Activated B cell treated with CpG ODN at 0.5 μM for 24 hours (primary cell): ENCODE measurements around the gene SIX5. TPM values are rescaled to one million over a fixed set of nuclear protein-coding genes. Genes with fewer than 3 reads are reported as not detected.
A peak's percentile ranks its signal among the peaks of the same experiment; 100 is the strongest.
"Not testable (repeated sequence)": the region's sequence is repeated elsewhere in the genome, so short reads cannot be mapped to it uniquely, and the experiment has no call there.

ENCODE experiments used
- ATAC-seq: fragments of 200-7000 bp; cut with Tn5 transposase; one replicate; pipeline ENCODE4 v1.10.0; 2021; ENCODE audit warnings: low read depth, mild to moderate bottlenecking, moderate library complexity
- CTCF ChIA-PET: fragments of 350-600 bp; sonication (Branson Sonifier 250); formaldehyde crosslinking; loops from one replicate; lab custom pipeline; 2021; ENCODE audit warnings: antibody characterized with exemption; lab: Charles Lee
- POLR2A ChIA-PET: fragments of 350-600 bp; sonication (Branson Sonifier 250); formaldehyde crosslinking; loops from one replicate; lab custom pipeline; 2021; ENCODE audit warnings: antibody characterized with exemption; lab: Charles Lee
- DNase-seq: peaks from one replicate; pipeline ENCODE4 v3.0.0; 2022
- H3K27ac Mint-ChIP-seq: one replicate; pipeline ENCODE4 v1.8.0; 2020; ENCODE audit warnings: mixed read lengths
- H3K27me3 Mint-ChIP-seq: one replicate; pipeline ENCODE4 v1.8.0; 2021; ENCODE audit warnings: mixed read lengths
- H3K36me3 Mint-ChIP-seq: one replicate; pipeline ENCODE4 v1.8.0; 2021; ENCODE audit warnings: low read depth, mixed read lengths
- H3K4me1 Mint-ChIP-seq: one replicate; pipeline ENCODE4 v1.8.0; 2021; ENCODE audit warnings: mixed read lengths
- H3K4me3 Mint-ChIP-seq: one replicate; pipeline ENCODE4 v1.8.0; 2020; ENCODE audit warnings: mild to moderate bottlenecking, mixed read lengths
- H3K9me3 Mint-ChIP-seq: one replicate; pipeline ENCODE4 v1.8.0; 2020; ENCODE audit warnings: mixed read lengths
- CTCF ChIP-seq: fragments of 200-600 bp; IDR thresholded peaks from one replicate; pipeline ENCODE4 v1.8.0; 2022; ENCODE audit warnings: antibody characterized with exemption, mild to moderate bottlenecking
- intact Hi-C: fragments of 100-400 bp; cut with micrococcal nuclease; formaldehyde crosslinking; loops from one replicate; pipeline ENCODE4 v1.15.1; 2024
- total RNA-seq: library from RNA; stranded (reverse); gene quantifications from 2 replicates; pipeline ENCODE4 v1.2.3, GENCODE V29; 2022

Gene SIX5
- total RNA-seq, 1 donor from 2014 or later = 1.9 TPM

- Mint-ChIP-seq H3K27ac (no peak overlapping the region), H3K4me3 (no peak overlapping the region), H3K27me3 (peaks cover 10% of the 10 kb centered on the region), H3K36me3 (no peaks in the 10 kb centered on the region), H3K9me3 (no peaks in the 10 kb centered on the region), H3K4me1 (peaks cover 6% of the 10 kb centered on the region)
- intact Hi-C loops = no loop called here
- DNase-seq (no peak), ATAC-seq (no peak)
- ChIA-PET CTCF (interaction anchor here (0.9 to 7.4 kb wide), 7 partner anchors 17 to 398 kb away, joined by 3 to 172 read pairs (median 3); partner anchors contain the start of gene SIX5), POLR2A (interaction anchor here (0.6 to 3.2 kb wide), 3 partner anchors 28 to 121 kb away, joined by 3 to 39 read pairs (median 8); partner anchors contain the start of gene SIX5)
- TF ChIP-seq CTCF = no peak
Measured at GRCh38 chr19:45800070-45800553, 31.1 kb upstream of the SIX5 start.

GRCh38 chr19:45799541-45799940, 30.5 kb upstream of the SIX5 start:
- not testable (repeated sequence) for H3K27ac Mint-ChIP-seq
- CTCF ChIA-PET = interaction anchor here (0.9 to 7.4 kb wide), 11 partner anchors 14 to 398 kb away, joined by 3 to 172 read pairs (median 3); partner anchors contain the start of genes QPCTL and SIX5

GRCh38 chr19:45798995-45799517, 30.0 kb upstream of the SIX5 start:
- peak; percentile 97 for ATAC-seq
- H3K9me3 Mint-ChIP-seq = no peaks in the 10 kb centered on the region
- H3K27ac Mint-ChIP-seq = peak overlapping the region; percentile 60
- peaks cover 6% of the 10 kb centered on the region for H3K4me1 Mint-ChIP-seq
- H3K4me3 Mint-ChIP-seq = no peak overlapping the region
- DNase-seq = peak; percentile 54
- POLR2A ChIA-PET = interaction anchor here (0.6 to 3.2 kb wide), 5 partner anchors 27 to 664 kb away, joined by 3 to 39 read pairs (median 4); partner anchors contain the start of gene SIX5
- H3K36me3 Mint-ChIP-seq = no peaks in the 10 kb centered on the region
- peaks cover 10% of the 10 kb centered on the region for H3K27me3 Mint-ChIP-seq
- intact Hi-C loops = loop anchor here (1.0 kb wide), 1 partner anchor 29 kb away; no protein-coding TSS in a partner anchor
- TF ChIP-seq CTCF = peak; percentile 89
- CTCF ChIA-PET = interaction anchor here (1.0 to 7.4 kb wide), 10 partner anchors 15 to 396 kb away, joined by 3 to 172 read pairs (median 4); partner anchors contain the start of genes QPCTL and SIX5

More at GRCh38 chr19:45799541-45799940, 30.5 kb upstream of the SIX5 start:
- not testable (repeated sequence) for DNase-seq, H3K4me1 Mint-ChIP-seq, H3K4me3 Mint-ChIP-seq, H3K9me3 Mint-ChIP-seq, ATAC-seq, H3K36me3 Mint-ChIP-seq
- intact Hi-C loops = loop anchor here (1.0 kb wide), 1 partner anchor 29 kb away; no protein-coding TSS in a partner anchor
- H3K27me3 Mint-ChIP-seq = peaks cover 10% of the 10 kb centered on the region
- POLR2A ChIA-PET = interaction anchor here (0.6 to 3.2 kb wide), 4 partner anchors 28 to 120 kb away, joined by 3 to 39 read pairs (median 4); partner anchors contain the start of gene SIX5

- intact Hi-C loops = loop anchor here (5.0 kb wide), 1 partner anchor 102 kb away; the partner anchor contains the start of genes QPCTL and SNRPD2
- H3K36me3 Mint-ChIP-seq = peaks cover 8% of the 10 kb centered on the region
- H3K9me3 Mint-ChIP-seq = no peaks in the 10 kb centered on the region
- H3K27me3 Mint-ChIP-seq = peaks cover 10% of the 10 kb centered on the region
- no peak overlapping the region for H3K4me3 Mint-ChIP-seq
- ChIA-PET POLR2A (interaction anchor here (0.7 to 4.5 kb wide), 2 partner anchors 17 to 25 kb away, joined by 5 to 46 read pairs; partner anchors contain the start of gene SIX5), CTCF (interaction anchor here (7.4 kb wide), 1 partner anchor 23 kb away, joined by 172 read pairs; the partner anchor contains the start of gene SIX5)
- H3K4me1 Mint-ChIP-seq = peaks cover 32% of the 10 kb centered on the region
- DNase-seq (no peak), ATAC-seq (no peak)
- peak overlapping the region; percentile 2 for H3K27ac Mint-ChIP-seq
- no peak for TF ChIP-seq CTCF
Measured at GRCh38 chr19:45794627-45795026, 25.6 kb upstream of the SIX5 start.

GRCh38 chr19:45793876-45794275, 24.8 kb upstream of the SIX5 start:
- H3K27me3 Mint-ChIP-seq = peaks cover 7% of the 10 kb centered on the region
- ChIA-PET POLR2A (interaction anchor here (0.6 to 4.5 kb wide), 3 partner anchors 18 to 79 kb away, joined by 4 to 46 read pairs (median 5); partner anchors contain the start of gene SIX5), CTCF (no interaction called here)
- H3K27ac Mint-ChIP-seq = no peak overlapping the region
- intact Hi-C loops = loop anchor here (1.0 to 5.0 kb wide), 4 partner anchors 24 to 102 kb away; partner anchors contain the start of genes FBXO46, QPCTL and SNRPD2
- ATAC-seq = no peak
- H3K4me3 Mint-ChIP-seq = peak overlapping the region; percentile 54
- H3K36me3 Mint-ChIP-seq = peaks cover 15% of the 10 kb centered on the region
- H3K4me1 Mint-ChIP-seq = peaks cover 28% of the 10 kb centered on the region
- H3K9me3 Mint-ChIP-seq = no peaks in the 10 kb centered on the region
- DNase-seq = no peak
- TF ChIP-seq CTCF = no peak
